Stimulated activated CD8-positive, alpha-beta memory T cell treated with anti-CD3 and anti-CD28 coated beads, Interleukin-15, amount 100 ng/mL, for 4 hours (primary cell): ENCODE data around the gene CD47.

ENCODE experiments used
- DNase-seq, 2 donors: peaks; one replicate each; pipeline ENCODE4 v3.0.0-alpha.2; 2020; ENCODE audit warnings: low read depth in 2 of 2

CD47 gene

GRCh38 chr3:108053067-108053466, 37.8 kb downstream of the CD47 start:
- DNase-seq, result no peak

GRCh38 chr3:108051005-108051404, 39.8 kb downstream of the CD47 start:
- no peak for DNase-seq

DNA sequence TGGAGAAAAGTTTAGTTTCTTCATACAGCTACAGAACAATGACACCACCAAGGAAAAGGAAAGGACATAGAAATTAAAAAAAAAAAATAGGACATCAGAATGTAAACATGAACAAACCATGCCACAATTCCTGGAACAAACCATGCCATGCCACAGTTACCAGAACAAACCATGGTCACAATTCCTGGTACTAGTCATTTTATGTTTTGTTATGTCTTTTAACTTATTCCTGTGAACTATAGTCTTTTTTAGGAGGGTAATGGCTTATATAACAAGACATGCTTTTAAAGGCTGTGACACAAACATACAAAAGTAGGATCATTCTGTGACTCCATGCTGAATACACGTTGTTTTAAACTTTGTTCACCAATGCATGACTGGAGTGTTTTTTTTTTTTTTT, 42.8 kb downstream of the CD47 start:
- DNase-seq, result no peak

DNA sequence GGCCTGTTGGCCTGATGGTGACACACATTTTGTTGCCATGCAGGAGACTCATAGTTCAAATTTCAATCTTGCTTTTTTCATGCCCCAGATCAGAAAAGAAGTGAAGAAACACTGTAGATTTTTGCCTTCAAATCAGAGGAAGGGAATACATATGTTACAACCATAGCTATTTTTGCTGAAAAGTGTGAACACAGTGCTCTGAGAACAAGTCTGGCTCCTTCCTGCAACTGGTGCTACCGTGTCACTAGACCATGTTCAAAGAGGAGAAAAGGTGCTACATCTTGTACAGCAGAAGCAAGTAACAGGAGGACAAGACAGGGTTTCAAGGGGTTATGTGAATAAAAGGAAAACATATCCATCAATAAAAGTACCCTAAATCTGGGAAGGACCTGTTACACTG, 44.6 kb downstream of the CD47 start:
- no peak for DNase-seq

DNA sequence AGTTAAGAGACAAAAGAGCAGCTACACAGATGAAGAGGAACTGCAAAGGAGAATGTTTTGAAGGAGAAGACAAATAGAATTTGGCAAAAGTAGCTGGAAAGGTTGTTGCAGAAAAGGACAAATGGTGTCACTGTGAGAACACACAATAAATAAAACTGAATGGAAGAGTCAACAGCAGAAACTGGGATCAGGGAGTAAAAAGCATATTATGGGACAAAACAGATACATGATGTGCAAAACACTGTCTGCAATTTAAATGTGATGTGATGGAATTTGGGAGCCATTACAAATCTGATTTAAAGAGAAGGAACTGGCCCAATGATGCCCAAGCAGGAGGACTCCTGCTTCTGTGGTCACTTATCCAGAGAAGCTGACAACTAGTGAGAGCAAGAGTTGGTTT, 46.1 kb downstream of the CD47 start:
- DNase-seq, result no peak

DNA sequence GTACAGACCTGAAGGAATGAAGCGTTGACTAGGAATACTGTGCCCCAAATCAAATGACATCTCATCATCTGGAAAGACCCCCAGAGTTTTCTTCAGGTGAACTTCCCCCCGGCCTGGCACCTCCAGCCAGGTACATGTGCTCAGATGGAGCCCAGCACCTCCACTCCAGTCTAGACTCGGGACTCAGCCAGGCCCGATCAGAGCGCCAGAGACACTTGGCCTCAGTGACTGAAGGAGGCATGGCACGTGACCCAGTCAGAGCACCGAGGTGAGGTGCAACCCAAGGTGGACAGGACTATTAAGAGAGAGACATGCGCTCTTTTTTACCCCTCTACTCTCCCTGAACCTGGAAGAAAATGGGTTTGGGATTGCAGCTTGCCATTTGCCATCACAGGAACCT, 48.5 kb downstream of the CD47 start:
- DNase-seq, result no peak

- no peak for DNase-seq
Observed at GRCh38 chr3:108041253-108041652, 49.6 kb downstream of the CD47 start.

GRCh38 chr3:108037770-108038169, 53.1 kb downstream of the CD47 start:
- DNase-seq, result no peak

GRCh38 chr3:108036984-108037741, 53.7 kb downstream of the CD47 start:
- DNase-seq, result no peak

DNA sequence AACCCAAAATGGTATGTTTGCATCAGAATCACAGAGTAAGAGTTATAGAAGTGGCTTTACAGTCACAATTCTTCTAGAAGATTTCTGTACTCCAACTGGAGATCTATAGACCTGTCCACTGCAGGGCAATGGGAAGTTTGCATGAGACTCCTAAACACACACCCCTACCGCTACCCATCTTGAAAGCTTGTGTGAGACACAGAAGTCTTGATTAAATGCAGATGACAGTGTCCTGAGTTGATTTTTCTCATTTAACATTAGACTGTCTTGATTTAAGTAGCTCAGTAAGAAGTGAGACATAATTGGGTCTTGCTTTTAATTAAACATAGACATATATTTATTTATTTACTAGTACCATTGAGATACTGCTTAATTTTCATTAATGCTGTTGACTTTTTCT, 54.4 kb downstream of the CD47 start:
- DNase-seq, result no peak

DNA sequence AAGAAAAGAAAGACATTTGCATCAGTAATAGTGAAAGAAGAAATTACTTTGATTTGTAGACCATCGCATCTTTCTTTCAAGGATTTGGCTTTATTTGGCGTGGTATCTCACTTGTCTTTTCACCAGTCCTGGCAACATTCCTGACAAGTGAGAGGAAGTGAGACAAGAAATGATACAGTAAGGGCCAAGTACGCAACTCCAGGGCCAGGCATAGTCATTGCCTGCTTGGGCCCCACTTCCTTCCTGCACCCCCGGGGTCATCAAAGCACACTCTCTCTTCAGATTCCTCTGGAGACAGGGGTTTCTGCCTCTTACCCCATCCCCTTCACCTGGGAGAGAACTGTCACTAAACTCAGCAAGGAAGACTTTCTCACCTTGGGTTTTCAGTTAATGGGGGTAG, 55.1 kb downstream of the CD47 start:
- DNase-seq, result no peak

- no peak for DNase-seq
Observed at GRCh38 chr3:108031895-108032294, 58.9 kb downstream of the CD47 start.

DNA sequence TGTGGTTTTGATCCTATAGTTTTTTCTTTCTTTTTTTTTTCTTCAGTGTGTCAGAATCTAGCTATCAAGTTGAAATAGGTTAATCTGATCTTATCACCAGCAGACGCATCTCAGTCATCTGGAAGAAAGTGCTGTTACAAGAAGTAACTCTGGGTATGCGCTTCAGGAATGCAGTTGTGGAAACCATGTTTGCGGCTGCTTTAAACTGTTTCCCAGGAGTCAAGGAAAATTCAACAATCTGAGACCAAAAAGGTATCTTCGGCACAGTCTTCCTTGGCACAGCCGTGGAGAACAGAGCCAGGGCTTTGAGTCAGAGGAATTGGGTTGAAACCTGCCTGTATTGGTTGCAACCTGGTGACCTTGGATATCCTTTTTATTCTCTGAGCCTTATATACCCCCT, 59.9 kb downstream of the CD47 start:
- DNase-seq, result no peak

DNA sequence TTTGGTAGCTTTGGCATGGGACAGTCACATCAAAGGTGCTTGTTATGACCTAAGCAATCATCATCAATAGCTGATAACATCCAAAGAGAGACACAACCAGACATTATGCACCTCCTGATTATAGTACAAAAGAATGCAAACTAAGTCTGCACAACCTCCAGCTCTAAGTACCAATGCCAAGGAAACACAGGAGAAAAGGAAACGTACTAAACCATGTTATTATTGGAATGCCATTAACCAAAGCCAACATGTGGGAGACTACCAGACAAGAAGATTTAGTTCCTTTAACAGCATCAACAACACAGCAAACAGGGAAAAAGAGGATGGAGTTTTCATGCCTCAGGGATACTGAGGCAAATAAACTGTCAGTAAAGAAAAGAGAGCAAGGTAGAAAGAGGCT, 61.4 kb downstream of the CD47 start:
- DNase-seq, result no peak

DNA sequence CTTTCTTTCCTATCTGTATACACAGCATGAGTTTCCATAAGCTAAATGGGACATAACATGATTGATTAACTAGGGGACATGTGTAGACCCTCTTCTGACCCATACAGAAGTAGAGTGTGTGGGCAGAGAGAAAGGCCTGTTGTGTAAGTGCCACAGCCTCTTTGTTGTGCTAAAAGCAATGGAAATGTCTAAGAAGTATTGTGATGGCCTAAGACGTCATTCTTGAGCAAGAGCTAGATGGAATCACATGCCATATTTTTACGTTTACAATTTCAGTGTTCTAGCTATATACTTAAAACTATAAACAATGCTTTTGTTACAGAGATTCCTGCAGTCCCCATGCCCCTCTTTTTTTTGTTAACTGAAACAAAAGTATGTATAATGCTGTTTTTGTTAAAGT, 61.9 kb downstream of the CD47 start:
- no peak for DNase-seq

- no peak for DNase-seq
Observed at GRCh38 chr3:108025177-108025576, 65.7 kb downstream of the CD47 start.

DNA sequence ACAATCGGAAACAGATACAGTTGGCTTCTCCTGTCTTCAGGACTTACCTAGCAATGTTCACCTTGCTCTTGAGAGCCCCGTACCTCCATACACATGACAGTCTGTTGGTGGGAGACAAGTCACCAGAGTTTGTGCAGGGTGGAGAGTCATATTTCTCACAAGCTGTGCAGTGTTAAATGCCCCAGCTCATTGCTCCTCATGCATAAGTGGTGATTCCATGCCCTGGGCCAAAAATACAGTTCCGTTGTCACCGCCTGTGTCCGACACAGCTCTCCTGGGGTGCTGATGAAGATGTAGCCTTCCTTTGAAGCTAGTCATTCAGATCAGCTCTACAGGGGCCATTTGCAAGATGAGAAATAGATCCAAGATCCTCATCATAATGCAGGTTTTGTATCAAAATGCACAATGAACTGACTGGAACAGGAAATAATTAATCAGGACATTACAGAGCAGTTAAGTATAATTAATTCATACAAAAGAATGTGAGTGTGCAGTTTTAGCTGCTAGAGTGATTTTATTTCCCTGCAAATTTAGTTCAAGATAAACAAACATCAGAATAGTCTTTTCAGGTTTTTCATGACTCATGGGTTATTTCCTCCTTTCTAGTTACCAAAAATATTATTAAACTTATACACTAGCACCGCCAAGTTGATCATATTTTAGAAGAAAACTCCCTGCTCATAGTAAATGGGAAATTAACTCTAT, 66.5 kb downstream of the CD47 start:
- DNase-seq, result no peak

DNA sequence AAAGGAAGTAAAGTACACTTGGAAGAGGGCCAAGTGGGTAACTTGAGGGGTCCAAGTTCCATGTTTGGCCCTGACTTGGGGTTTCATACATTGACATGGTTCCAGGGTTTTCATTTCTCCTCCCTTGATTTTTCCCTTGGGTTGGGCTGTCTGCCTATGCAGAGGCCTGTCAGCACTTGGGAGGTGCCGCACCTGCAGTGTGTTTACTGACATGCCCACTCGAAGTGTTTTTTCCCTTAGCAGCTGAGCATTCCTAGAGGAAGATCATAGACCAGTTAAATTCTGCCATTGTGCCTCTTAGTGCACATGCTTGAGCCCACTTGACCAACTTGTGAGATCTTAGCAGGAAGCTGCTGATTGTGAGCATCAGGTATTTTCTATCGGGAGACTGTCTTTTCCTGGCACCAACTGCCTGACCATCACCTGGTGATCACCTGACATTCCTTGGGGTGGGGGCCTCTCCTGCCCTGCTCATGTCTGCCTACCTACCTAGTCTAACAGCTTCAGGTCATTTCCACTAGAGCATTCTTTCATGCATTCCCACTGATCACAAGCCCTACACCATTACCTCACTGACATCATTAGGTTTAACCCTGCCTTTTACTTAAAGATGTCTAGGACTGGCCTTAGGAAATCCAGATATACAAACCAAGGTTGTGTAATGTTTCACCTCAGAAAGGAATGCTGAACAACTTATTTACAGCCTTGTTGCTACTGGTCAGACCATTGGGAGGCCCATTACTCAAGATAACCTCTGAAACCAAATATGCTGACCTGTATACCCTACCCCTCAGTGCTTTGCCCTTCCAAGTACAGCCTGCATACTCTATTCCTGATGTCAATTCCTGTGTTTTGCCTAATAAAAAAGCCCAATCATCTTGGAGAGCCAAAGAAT, 68.3 kb downstream of the CD47 start:
- no peak for DNase-seq

- no peak for DNase-seq
Observed at GRCh38 chr3:108021533-108021932, 69.3 kb downstream of the CD47 start.

GRCh38 chr3:108021131-108021530, 69.7 kb downstream of the CD47 start:
- DNase-seq, result no peak

DNA sequence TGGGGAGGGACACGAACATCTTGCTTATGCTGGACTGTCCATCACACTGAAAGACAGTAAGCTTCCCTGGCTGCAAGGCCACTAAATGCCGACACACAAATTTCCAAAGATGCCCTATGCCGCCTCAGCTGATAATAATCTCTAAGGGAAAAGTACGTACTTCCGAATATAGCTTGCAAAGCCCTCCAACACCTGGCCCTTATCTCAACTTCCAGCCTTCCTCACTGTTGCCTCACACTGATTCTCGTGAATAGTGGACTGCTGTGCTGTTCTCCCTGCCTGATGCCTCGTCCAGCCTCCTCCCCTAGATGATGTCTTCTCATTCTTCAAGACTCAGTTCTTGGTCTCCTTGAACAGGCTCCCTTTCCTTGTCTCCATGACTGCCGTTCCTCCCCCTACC, 72.3 kb downstream of the CD47 start:
- no peak for DNase-seq

GRCh38 chr3:108017587-108017986, 73.2 kb downstream of the CD47 start:
- no peak for DNase-seq

GRCh38 chr3:108014943-108015342, 75.9 kb downstream of the CD47 start:
- DNase-seq, result no peak
